HG02571 (cell line): Measurements from ENCODE around the gene BZW1.
"Not testable (repeated sequence)": the region's sequence is repeated elsewhere in the genome, so short reads cannot be mapped to it uniquely, and the experiment has no call there.

Experiments used
- ATAC-seq: cut with Tn5 transposase; IDR thresholded peaks from one replicate; pipeline ENCODE4 v1.9.1; 2021; ENCODE audit warnings: mild to moderate bottlenecking, moderate library complexity; ENCODE audit not compliant: unreplicated experiment

The BZW1 gene

GRCh38 chr2:200790185-200790584, 21.5 kb upstream of the BZW1 start:
- no peak for ATAC-seq

- ATAC-seq: no peak
Measured at GRCh38 chr2:200791905-200792304, 19.8 kb upstream of the BZW1 start.

- ATAC-seq: no peak
Measured at GRCh38 chr2:200794143-200794542, 17.6 kb upstream of the BZW1 start.

- no peak for ATAC-seq
Measured at GRCh38 chr2:200795028-200795440, 16.7 kb upstream of the BZW1 start.

GRCh38 chr2:200796561-200796960, 15.1 kb upstream of the BZW1 start:
- no peak for ATAC-seq

GRCh38 chr2:200797242-200797770, 14.4 kb upstream of the BZW1 start:
- ATAC-seq: no peak

GRCh38 chr2:200798514-200798913, 13.2 kb upstream of the BZW1 start:
- no peak for ATAC-seq

GRCh38 chr2:200800458-200800857, 11.3 kb upstream of the BZW1 start:
- no peak for ATAC-seq

- not testable (repeated sequence) for ATAC-seq
Measured at GRCh38 chr2:200801431-200801830, 10.3 kb upstream of the BZW1 start.

GRCh38 chr2:200809506-200810251, 2.0 kb upstream of the BZW1 start:
- no peak for ATAC-seq

- no peak for ATAC-seq
Measured at GRCh38 chr2:200810252-200810997, 1.3 kb upstream of the BZW1 start.

GRCh38 chr2:200810998-200811332, 745 bp upstream of the BZW1 start:
- ATAC-seq: no peak

- ATAC-seq: peak; percentile 31
Measured at GRCh38 chr2:200812122-200813022, 662 bp downstream of the BZW1 start.

GRCh38 chr2:200814276-200814815, 2.6 kb downstream of the BZW1 start:
- ATAC-seq: peak; percentile 23

GRCh38 chr2:200814917-200815316, 3.2 kb downstream of the BZW1 start:
- ATAC-seq: no peak

GRCh38 chr2:200818732-200819131, 7.0 kb downstream of the BZW1 start:
- ATAC-seq: not testable (repeated sequence)

- no peak for ATAC-seq
Measured at GRCh38 chr2:200820573-200821234, 9.0 kb downstream of the BZW1 start.

GRCh38 chr2:200821686-200822245, 10.1 kb downstream of the BZW1 start:
- no peak for ATAC-seq

GRCh38 chr2:200828104-200828503, 16.4 kb downstream of the BZW1 start:
- no peak for ATAC-seq
